ENCODE data around the gene SORCS2. TPM values are rescaled to one million over a fixed set of nuclear protein-coding genes. Genes with fewer than 3 reads are reported as not detected.

The SORCS2 gene
- total RNA-seq, 2 experiments from 2014 or later = 0.03 TPM; not detected in 1

DNA sequence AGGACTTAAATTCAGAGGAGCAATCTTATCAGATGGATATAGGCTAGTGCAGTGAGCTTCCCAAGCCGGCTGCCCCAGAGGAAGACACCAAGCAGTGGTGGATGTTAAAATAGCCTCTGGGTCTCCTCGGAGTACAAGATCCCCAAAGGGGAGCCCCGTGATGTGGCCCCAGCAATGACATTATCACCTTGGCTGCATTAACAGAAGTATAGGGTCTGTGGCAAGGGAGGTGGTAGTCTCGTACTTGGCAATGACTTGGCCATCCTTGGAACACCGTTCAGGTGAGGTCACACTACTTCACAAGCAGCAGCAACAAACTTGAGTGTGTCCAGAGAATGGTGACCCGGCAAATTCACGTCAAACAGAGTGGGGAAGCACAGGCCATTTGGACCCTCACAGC is 174.6 kb downstream of the SORCS2 start:
- Histone ChIP-seq H3K4me1 (ENCODE audit: insufficient read depth, low read length, poor library complexity, severe bottlenecking) (no peaks in the 10 kb centered on the region), H4K20me1 (ENCODE audit: insufficient read depth, low read length) (no peaks in the 10 kb centered on the region), H3K9me2 (ENCODE audit: insufficient read depth, low read length) (no peaks in the 10 kb centered on the region), H3K4me2 (ENCODE audit: low read length) (no peak overlapping the region), H3K79me2 (ENCODE audit: insufficient read depth, low read depth, low read length) (no peaks in the 10 kb centered on the region), H3K4me3 (ENCODE audit: low read depth, low read length, poor library complexity, severe bottlenecking) (no peak overlapping the region), H3K27ac (ENCODE audit: low read depth, low read length, poor library complexity, severe bottlenecking) (no peak overlapping the region), H3K9me3 (ENCODE audit: low read length) (no peaks in the 10 kb centered on the region), H2AFZ (ENCODE audit: low read length) (no peak overlapping the region), H3K36me3 (ENCODE audit: insufficient read depth, low read length) (no peaks in the 10 kb centered on the region)
- POLR2A ChIA-PET = no interaction called here
- intact Hi-C loops (cut with micrococcal nuclease; ENCODE audit: unreplicated experiment) = no loop called here
- TF ChIP-seq EZH2phosphoT487 (IDR thresholded peaks at IDR 0.05; ENCODE audit: borderline replicate concordance, low read depth, low read length) = no peak
- TF ChIP-seq, protein P1, sequence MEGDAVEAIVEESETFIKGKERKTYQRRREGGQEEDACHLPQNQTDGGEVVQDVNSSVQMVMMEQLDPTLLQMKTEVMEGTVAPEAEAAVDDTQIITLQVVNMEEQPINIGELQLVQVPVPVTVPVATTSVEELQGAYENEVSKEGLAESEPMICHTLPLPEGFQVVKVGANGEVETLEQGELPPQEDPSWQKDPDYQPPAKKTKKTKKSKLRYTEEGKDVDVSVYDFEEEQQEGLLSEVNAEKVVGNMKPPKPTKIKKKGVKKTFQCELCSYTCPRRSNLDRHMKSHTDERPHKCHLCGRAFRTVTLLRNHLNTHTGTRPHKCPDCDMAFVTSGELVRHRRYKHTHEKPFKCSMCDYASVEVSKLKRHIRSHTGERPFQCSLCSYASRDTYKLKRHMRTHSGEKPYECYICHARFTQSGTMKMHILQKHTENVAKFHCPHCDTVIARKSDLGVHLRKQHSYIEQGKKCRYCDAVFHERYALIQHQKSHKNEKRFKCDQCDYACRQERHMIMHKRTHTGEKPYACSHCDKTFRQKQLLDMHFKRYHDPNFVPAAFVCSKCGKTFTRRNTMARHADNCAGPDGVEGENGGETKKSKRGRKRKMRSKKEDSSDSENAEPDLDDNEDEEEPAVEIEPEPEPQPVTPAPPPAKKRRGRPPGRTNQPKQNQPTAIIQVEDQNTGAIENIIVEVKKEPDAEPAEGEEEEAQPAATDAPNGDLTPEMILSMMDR (conservative IDR thresholded peaks at IDR 0.05; ENCODE audit: low read length) = no peak
- no TSS peak for BruUV-seq (replicated peaks)
- no peak for DNase-seq (ENCODE audit: low spot score)
- CTCF ChIA-PET (ENCODE audit: unreplicated experiment) = interaction anchor here (0.6 kb wide), 1 partner anchor 58 kb away, joined by 3 read pairs; no protein-coding TSS in a partner anchor

DNA sequence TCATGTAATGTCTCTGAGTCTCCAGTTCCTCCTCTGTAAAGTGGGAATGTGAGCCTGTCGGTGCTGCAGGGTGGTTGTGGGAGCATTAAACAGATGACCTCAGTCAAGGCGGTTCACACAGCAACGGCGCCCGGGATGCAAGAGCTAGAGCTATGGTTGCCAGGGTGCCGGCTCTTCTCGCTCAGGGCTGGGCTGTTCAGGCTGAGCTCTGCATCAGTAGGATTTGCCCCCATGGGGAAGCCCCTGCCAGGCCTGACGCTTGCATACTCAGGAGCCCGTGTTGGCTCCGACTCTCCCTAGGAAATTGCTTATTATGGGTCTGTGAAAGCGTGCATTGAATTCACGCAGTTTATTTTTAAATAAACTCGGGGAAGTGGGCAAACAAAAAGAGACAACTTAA is 175.1 kb downstream of the SORCS2 start:
- Histone ChIP-seq H3K27ac (ENCODE audit: low read depth, low read length, poor library complexity, severe bottlenecking) (no peak overlapping the region), H3K36me3 (ENCODE audit: insufficient read depth, low read length) (no peaks in the 10 kb centered on the region), H3K9me2 (ENCODE audit: insufficient read depth, low read length) (no peaks in the 10 kb centered on the region), H3K79me2 (ENCODE audit: insufficient read depth, low read depth, low read length) (no peaks in the 10 kb centered on the region), H3K4me3 (ENCODE audit: low read depth, low read length, poor library complexity, severe bottlenecking) (no peak overlapping the region), H4K20me1 (ENCODE audit: insufficient read depth, low read length) (no peaks in the 10 kb centered on the region), H2AFZ (ENCODE audit: low read length) (no peak overlapping the region), H3K4me1 (ENCODE audit: insufficient read depth, low read length, poor library complexity, severe bottlenecking) (no peaks in the 10 kb centered on the region), H3K4me2 (ENCODE audit: low read length) (no peak overlapping the region), H3K9me3 (ENCODE audit: low read length) (no peaks in the 10 kb centered on the region)
- ChIA-PET CTCF (ENCODE audit: unreplicated experiment) (interaction anchor here (0.6 kb wide), 1 partner anchor 58 kb away, joined by 3 read pairs; no protein-coding TSS in a partner anchor), POLR2A (no interaction called here)
- no peak for DNase-seq (ENCODE audit: low spot score)
- no TSS peak for BruUV-seq (replicated peaks)
- intact Hi-C loops (cut with micrococcal nuclease; ENCODE audit: unreplicated experiment) = no loop called here
- TF ChIP-seq EZH2phosphoT487 (IDR thresholded peaks at IDR 0.05; ENCODE audit: borderline replicate concordance, low read depth, low read length) = no peak
- TF ChIP-seq, protein P1 (conservative IDR thresholded peaks at IDR 0.05; ENCODE audit: low read length) = no peak

DNA sequence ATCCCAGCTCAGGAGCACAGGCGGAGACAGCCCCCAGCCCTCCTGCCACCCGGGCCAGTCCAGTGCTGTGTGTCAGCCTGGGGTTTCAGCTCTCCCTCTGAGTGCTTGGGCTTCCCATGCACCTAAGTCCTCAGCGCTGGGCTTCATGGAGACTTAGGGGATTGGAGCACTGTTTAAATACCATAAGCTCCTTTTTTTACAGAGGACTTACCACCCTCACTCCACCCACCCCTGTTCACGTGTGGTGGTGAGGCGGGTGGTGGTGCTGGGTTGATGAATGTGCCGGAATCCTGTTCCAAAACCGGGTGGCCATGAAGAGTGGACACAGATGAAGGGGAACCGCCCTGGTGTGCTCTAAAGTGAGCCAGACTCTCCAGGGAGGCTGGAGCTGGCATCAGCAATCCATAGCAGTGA is 175.5 kb downstream of the SORCS2 start:
- Histone ChIP-seq H3K36me3 (ENCODE audit: insufficient read depth, low read length) (no peaks in the 10 kb centered on the region), H3K4me3 (ENCODE audit: low read depth, low read length, poor library complexity, severe bottlenecking) (no peak overlapping the region), H4K20me1 (ENCODE audit: insufficient read depth, low read length) (no peaks in the 10 kb centered on the region), H3K4me1 (ENCODE audit: insufficient read depth, low read length, poor library complexity, severe bottlenecking) (no peaks in the 10 kb centered on the region), H3K4me2 (ENCODE audit: low read length) (no peak overlapping the region), H3K9me2 (ENCODE audit: insufficient read depth, low read length) (no peaks in the 10 kb centered on the region), H3K27ac (ENCODE audit: low read depth, low read length, poor library complexity, severe bottlenecking) (no peak overlapping the region), H3K79me2 (ENCODE audit: insufficient read depth, low read depth, low read length) (no peaks in the 10 kb centered on the region), H2AFZ (ENCODE audit: low read length) (no peak overlapping the region), H3K9me3 (ENCODE audit: low read length) (no peaks in the 10 kb centered on the region)
- TF ChIP-seq, protein P1 (conservative IDR thresholded peaks at IDR 0.05; ENCODE audit: low read length) = no peak
- no peak for TF ChIP-seq EZH2phosphoT487 (IDR thresholded peaks at IDR 0.05; ENCODE audit: borderline replicate concordance, low read depth, low read length)
- CTCF ChIA-PET (ENCODE audit: unreplicated experiment) = no interaction called here
- intact Hi-C loops (cut with micrococcal nuclease; ENCODE audit: unreplicated experiment) = no loop called here
- BruUV-seq (replicated peaks) = no TSS peak
- POLR2A ChIA-PET = no interaction called here
- no peak for DNase-seq (ENCODE audit: low spot score)

Data from OCI-LY7 (cell line).